Breast epithelium (tissue), 3 donors: ENCODE results near the gene TMEM132D.

ENCODE experiments used
- CTCF ChIP-seq, 3 donors: fragments of 450-650 bp; IDR thresholded peaks; one replicate each; pipeline ENCODE4 v1.5.1; 2016 to 2017; ENCODE audit warnings: antibody characterized with exemption in 3 of 3, mild to moderate bottlenecking in 3 of 3, moderate library complexity in 3 of 3
- POLR2A ChIP-seq: fragments of 450-650 bp; IDR thresholded peaks from one replicate; pipeline ENCODE4 v1.6.1; 2016; ENCODE audit warnings: antibody characterized with exemption, mild to moderate bottlenecking, moderate library complexity
- POLR2AphosphoS5 ChIP-seq, 3 donors: sonication (generic); formaldehyde crosslinking; IDR thresholded peaks; one replicate each; pipeline ENCODE4 v1.6.1; 2017; ENCODE audit warnings: antibody characterized with exemption in 3 of 3

GRCh38 chr12:129084875-129085826, 818.7 kb downstream of the TMEM132D start:
- TF ChIP-seq CTCF (IDR thresholded peaks at IDR 0.05) (no peak), POLR2A (no peak), POLR2AphosphoS5 (IDR thresholded peaks at IDR 0.05) (no peak)
